Astrocyte of the cerebellum (primary cell): ENCODE measurements around the gene PTPN7.
"Not testable (repeated sequence)": the region's sequence is repeated elsewhere in the genome, so short reads cannot be mapped to it uniquely, and the experiment has no call there.

ENCODE experiments used
- DNase-seq: peaks from one replicate; pipeline ENCODE4 v3.0.0-alpha.2; 2011; ENCODE audit warnings: low read depth
- H3K4me3 ChIP-seq: 2 replicates; pipeline ENCODE4 v1.5.1; 2011; ENCODE audit warnings: mild to moderate bottlenecking, low read depth, low read length, moderate library complexity
- CTCF ChIP-seq: IDR thresholded peaks from 2 replicates; pipeline ENCODE4 v1.5.1; 2012; ENCODE audit warnings: low read length, low read depth, moderate library complexity, mild to moderate bottlenecking; ENCODE audit errors: missing control alignments
- in situ Hi-C: cut with HindIII; loops from 2 replicates; pipeline ENCODE4 v1.10.0; 2017; ENCODE audit warnings: low sequenced_read_pairs

PTPN7 gene

GRCh38 chr1:202116287-202116686, 44.1 kb downstream of the PTPN7 start:
- no peak for DNase-seq
- H3K4me3 ChIP-seq = no peak overlapping the region
- TF ChIP-seq CTCF = no peak
- in situ Hi-C loops = no loop called here

- no peak for TF ChIP-seq CTCF
- in situ Hi-C loops = no loop called here
- no peak for DNase-seq
- no peak overlapping the region for H3K4me3 ChIP-seq
Observed at GRCh38 chr1:202113690-202114300, 46.6 kb downstream of the PTPN7 start.

- no peak overlapping the region for H3K4me3 ChIP-seq
- DNase-seq = no peak
- no peak for TF ChIP-seq CTCF
- in situ Hi-C loops = no loop called here
Observed at GRCh38 chr1:202112859-202113689, 47.3 kb downstream of the PTPN7 start.

GRCh38 chr1:202111589-202111988, 48.8 kb downstream of the PTPN7 start:
- in situ Hi-C loops, DNase-seq, H3K4me3 ChIP-seq: not testable (repeated sequence)

GRCh38 chr1:202110977-202111376, 49.4 kb downstream of the PTPN7 start:
- in situ Hi-C loops = no loop called here
- no peak overlapping the region for H3K4me3 ChIP-seq
- DNase-seq = no peak
- TF ChIP-seq CTCF = no peak

GRCh38 chr1:202107801-202108731, 52.3 kb downstream of the PTPN7 start:
- in situ Hi-C loops = loop anchor here (10.0 kb wide), 1 partner anchor 103 kb away; no protein-coding TSS in a partner anchor
- no peak overlapping the region for H3K4me3 ChIP-seq
- no peak for TF ChIP-seq CTCF
- no peak for DNase-seq
